ENCODE results near the gene ZDHHC8.

GRCh38 chr22:20091690-20092476, 39.7 kb upstream of the ZDHHC8 start:
- TF ChIP-seq, protein P1, sequence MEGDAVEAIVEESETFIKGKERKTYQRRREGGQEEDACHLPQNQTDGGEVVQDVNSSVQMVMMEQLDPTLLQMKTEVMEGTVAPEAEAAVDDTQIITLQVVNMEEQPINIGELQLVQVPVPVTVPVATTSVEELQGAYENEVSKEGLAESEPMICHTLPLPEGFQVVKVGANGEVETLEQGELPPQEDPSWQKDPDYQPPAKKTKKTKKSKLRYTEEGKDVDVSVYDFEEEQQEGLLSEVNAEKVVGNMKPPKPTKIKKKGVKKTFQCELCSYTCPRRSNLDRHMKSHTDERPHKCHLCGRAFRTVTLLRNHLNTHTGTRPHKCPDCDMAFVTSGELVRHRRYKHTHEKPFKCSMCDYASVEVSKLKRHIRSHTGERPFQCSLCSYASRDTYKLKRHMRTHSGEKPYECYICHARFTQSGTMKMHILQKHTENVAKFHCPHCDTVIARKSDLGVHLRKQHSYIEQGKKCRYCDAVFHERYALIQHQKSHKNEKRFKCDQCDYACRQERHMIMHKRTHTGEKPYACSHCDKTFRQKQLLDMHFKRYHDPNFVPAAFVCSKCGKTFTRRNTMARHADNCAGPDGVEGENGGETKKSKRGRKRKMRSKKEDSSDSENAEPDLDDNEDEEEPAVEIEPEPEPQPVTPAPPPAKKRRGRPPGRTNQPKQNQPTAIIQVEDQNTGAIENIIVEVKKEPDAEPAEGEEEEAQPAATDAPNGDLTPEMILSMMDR (IDR thresholded peaks at IDR 0.05): no peak
- no peak for TF ChIP-seq RFX5 (IDR thresholded peaks at IDR 0.05)
- TF ChIP-seq MYC (IDR thresholded peaks at IDR 0.05; ENCODE audit: borderline replicate concordance, low read length): no peak
- no peak for TF ChIP-seq RAD21 (conservative IDR thresholded peaks at IDR 0.05 in 1 of 2, IDR thresholded peaks at IDR 0.05 in 1 of 2)
- TF ChIP-seq HMGXB4 (CRISPR knock-in tag; IDR thresholded peaks at IDR 0.05; ENCODE audit: borderline replicate concordance): no peak
- no peak for TF ChIP-seq RCOR1 (IDR thresholded peaks at IDR 0.05; ENCODE audit: low read depth, low read length)
- TF ChIP-seq, protein P2, sequence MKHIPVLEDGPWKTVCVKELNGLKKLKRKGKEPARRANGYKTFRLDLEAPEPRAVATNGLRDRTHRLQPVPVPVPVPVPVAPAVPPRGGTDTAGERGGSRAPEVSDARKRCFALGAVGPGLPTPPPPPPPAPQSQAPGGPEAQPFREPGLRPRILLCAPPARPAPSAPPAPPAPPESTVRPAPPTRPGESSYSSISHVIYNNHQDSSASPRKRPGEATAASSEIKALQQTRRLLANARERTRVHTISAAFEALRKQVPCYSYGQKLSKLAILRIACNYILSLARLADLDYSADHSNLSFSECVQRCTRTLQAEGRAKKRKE (CRISPR knock-in tag; IDR thresholded peaks at IDR 0.05; ENCODE audit: low read depth): no peak
- TF ChIP-seq ZSCAN20 (CRISPR knock-in tag; IDR thresholded peaks at IDR 0.05): no peak
- TF ChIP-seq CEBPB (IDR thresholded peaks at IDR 0.05): no peak
- TF ChIP-seq SMC3 (IDR thresholded peaks at IDR 0.05): no peak
- TF ChIP-seq EP300 (IDR thresholded peaks at IDR 0.05): no peak
- no peak for TF ChIP-seq CHD4 (IDR thresholded peaks at IDR 0.05; ENCODE audit: borderline replicate concordance)
- no peak for TF ChIP-seq POLR2A (IDR thresholded peaks at IDR 0.05; ENCODE audit: low read length)
- TF ChIP-seq KDM1A (IDR thresholded peaks at IDR 0.05; ENCODE audit: low read depth): no peak

All from A549 (cell line).